HepG2 (cell line): Measurements from ENCODE around the gene PPIA. TPM values are rescaled to one million over a fixed set of nuclear protein-coding genes. Genes with fewer than 3 reads are reported as not detected.

Experiments
- KDM5A ChIP-seq: fragments of 200-600 bp; sonication (generic); IDR thresholded peaks from 2 replicates; pipeline ENCODE4 v1.7.0; 2018; ENCODE audit warnings: antibody characterized with exemption, mild to moderate bottlenecking, low read length, borderline replicate concordance
- MLXIP ChIP-seq: sonication (generic); formaldehyde crosslinking; IDR thresholded peaks from 2 replicates; pipeline ENCODE4 v1.9.0; 2021; ENCODE audit warnings: missing genetic modification reagents, borderline replicate concordance
- RELA ChIP-seq: sonication (generic); formaldehyde crosslinking; IDR thresholded peaks from 2 replicates; pipeline ENCODE4 v1.4.0; 2020; ENCODE audit warnings: missing genetic modification reagents
- RFX3 ChIP-seq: IDR thresholded peaks from 2 replicates; pipeline ENCODE4 v1.6.1; 2016; ENCODE audit warnings: missing biosample characterization, missing genetic modification reagents
- SOX5 ChIP-seq: IDR thresholded peaks from 2 replicates; pipeline ENCODE4 v1.6.1; 2016; ENCODE audit warnings: borderline replicate concordance
- THAP7 ChIP-seq: sonication (generic); formaldehyde crosslinking; IDR thresholded peaks from 2 replicates; pipeline ENCODE4 v1.8.1; 2023; ENCODE audit warnings: mild to moderate bottlenecking, missing genetic modification reagents
- ZKSCAN1 ChIP-seq: fragments of 150-350 bp; IDR thresholded peaks from 2 replicates; pipeline ENCODE4 v1.6.1; 2014; ENCODE audit warnings: low read length
- ZMYM4 ChIP-seq: sonication (generic); formaldehyde crosslinking; IDR thresholded peaks from 2 replicates; pipeline ENCODE4 v1.8.1; 2023; ENCODE audit warnings: mild to moderate bottlenecking, missing genetic modification reagents
- ZNF576 ChIP-seq: sonication (generic); formaldehyde crosslinking; IDR thresholded peaks from 2 replicates; pipeline ENCODE4 v1.4.0; 2020; ENCODE audit warnings: mild to moderate bottlenecking, missing genetic modification reagents
- ZNF772 ChIP-seq: sonication (generic); formaldehyde crosslinking; IDR thresholded peaks from 2 replicates; pipeline ENCODE4 v1.5.0; 2020; ENCODE audit warnings: mild to moderate bottlenecking, missing genetic modification reagents
- polyA plus RNA-seq, 8 experiments: library from polyadenylated mRNA; depleted of rRNA in 3 of 8; stranded (reverse) in 7 of 8; unstranded in 1 of 8; fragments of >200 nt; fragmentation: Illumina TruSeq in 4 of 8; extraction: Trizol in 4 of 8; gene quantifications; 2 replicates each; pipeline versions ENCODE4 v1.2.1 to v1.2.3, GENCODE V29; 2011 to 2016; ENCODE audit warnings: low read depth in 4 of 8, missing spikeins in 1 of 8, mixed read lengths in 1 of 8; ENCODE audit not compliant: insufficient read depth in 1 of 8
- total RNA-seq, 5 experiments: library from RNA; depleted of rRNA; stranded (reverse); fragments of >200 nt; fragmentation: Illumina TruSeq; extraction: Trizol; gene quantifications; 2 replicates each; pipeline ENCODE4 v1.2.3, GENCODE V29; 2016; ENCODE audit warnings: low read depth in 1 of 5
- TF ChIP-seq, protein P1 (sequence below): sonication (generic); formaldehyde crosslinking; IDR thresholded peaks from 2 replicates; pipeline ENCODE4 v1.8.0; 2022; ENCODE audit warnings: missing genetic modification reagents, mild to moderate bottlenecking, borderline replicate concordance
- TF ChIP-seq, protein P2 (sequence below): sonication (generic); formaldehyde crosslinking; conservative IDR thresholded peaks from 2 replicates; pipeline ENCODE4 v1.8.1; 2023; ENCODE audit warnings: missing genetic modification reagents
- TF ChIP-seq, protein P3 (sequence below): sonication (generic); formaldehyde crosslinking; IDR thresholded peaks from one replicate; pipeline ENCODE4 v1.5.1; 2020; ENCODE audit warnings: mild to moderate bottlenecking, missing genetic modification reagents; ENCODE audit errors: not compliant biosample characterization

The PPIA gene
- total and polyA plus RNA-seq, 2 of the 13 experiments (the other 11 are each of a cell fraction or from before 2014, with no cell fraction given): 2,268 to 3,010 TPM

DNA sequence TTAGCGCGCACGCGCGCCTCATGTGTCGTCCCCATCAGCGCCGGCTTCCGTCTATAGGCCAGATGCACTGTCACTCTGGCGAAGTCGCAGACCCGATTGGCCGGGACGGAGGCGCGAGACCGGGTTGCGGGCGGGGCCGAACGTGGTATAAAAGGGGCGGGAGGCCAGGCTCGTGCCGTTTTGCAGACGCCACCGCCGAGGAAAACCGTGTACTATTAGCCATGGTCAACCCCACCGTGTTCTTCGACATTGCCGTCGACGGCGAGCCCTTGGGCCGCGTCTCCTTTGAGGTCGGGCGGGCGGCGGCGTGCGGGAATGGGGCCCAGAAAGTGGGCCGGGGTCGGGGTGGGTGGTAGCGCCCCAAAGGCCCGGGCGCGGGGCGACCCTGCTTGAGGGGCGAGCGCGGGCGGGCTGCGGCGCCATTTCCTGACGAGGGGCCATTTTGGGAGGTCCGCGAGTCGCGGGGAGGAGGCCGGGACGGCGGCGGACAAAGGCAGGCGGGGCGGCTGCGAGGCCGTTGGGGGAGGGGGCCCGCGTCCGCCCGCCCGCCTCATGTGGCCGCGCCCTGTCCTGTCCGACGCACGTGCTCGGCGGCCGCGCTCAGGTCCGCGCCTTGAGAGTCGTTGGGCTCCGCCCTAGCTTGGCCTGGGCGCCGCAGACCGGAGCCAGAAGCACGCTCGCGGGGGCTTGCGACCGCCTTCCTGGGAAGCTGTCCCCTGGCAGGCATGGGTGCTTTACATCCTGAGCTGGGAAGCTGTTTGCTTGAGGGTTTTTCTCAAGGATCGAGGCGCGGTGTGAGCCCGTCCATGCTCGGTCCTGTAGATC is at the start of gene PPIA (continued):
- TF ChIP-seq THAP7 (CRISPR knock-in tag) (peak; percentile 63), MLXIP (no peak), ZNF576 (CRISPR knock-in tag) (no peak), SOX5 (CRISPR knock-in tag) (0 out of 2 replicates have a peak, but pooled peaks have one; percentile 4), KDM5A (no peak), RELA (CRISPR knock-in tag) (no peak), ZMYM4 (CRISPR knock-in tag) (peak; percentile 82), ZNF772 (CRISPR knock-in tag) (no peak), ZKSCAN1 (no peak), RFX3 (CRISPR knock-in tag) (no peak)
- TF ChIP-seq, protein P1, sequence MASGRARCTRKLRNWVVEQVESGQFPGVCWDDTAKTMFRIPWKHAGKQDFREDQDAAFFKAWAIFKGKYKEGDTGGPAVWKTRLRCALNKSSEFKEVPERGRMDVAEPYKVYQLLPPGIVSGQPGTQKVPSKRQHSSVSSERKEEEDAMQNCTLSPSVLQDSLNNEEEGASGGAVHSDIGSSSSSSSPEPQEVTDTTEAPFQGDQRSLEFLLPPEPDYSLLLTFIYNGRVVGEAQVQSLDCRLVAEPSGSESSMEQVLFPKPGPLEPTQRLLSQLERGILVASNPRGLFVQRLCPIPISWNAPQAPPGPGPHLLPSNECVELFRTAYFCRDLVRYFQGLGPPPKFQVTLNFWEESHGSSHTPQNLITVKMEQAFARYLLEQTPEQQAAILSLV (CRISPR knock-in tag): no peak; the same call in 1 of the 2 replicates
- TF ChIP-seq, protein P2, sequence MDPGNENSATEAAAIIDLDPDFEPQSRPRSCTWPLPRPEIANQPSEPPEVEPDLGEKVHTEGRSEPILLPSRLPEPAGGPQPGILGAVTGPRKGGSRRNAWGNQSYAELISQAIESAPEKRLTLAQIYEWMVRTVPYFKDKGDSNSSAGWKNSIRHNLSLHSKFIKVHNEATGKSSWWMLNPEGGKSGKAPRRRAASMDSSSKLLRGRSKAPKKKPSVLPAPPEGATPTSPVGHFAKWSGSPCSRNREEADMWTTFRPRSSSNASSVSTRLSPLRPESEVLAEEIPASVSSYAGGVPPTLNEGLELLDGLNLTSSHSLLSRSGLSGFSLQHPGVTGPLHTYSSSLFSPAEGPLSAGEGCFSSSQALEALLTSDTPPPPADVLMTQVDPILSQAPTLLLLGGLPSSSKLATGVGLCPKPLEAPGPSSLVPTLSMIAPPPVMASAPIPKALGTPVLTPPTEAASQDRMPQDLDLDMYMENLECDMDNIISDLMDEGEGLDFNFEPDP (CRISPR knock-in tag): 0 out of 2 replicates have a peak, but pooled peaks have one; percentile 56
- TF ChIP-seq, protein P3, sequence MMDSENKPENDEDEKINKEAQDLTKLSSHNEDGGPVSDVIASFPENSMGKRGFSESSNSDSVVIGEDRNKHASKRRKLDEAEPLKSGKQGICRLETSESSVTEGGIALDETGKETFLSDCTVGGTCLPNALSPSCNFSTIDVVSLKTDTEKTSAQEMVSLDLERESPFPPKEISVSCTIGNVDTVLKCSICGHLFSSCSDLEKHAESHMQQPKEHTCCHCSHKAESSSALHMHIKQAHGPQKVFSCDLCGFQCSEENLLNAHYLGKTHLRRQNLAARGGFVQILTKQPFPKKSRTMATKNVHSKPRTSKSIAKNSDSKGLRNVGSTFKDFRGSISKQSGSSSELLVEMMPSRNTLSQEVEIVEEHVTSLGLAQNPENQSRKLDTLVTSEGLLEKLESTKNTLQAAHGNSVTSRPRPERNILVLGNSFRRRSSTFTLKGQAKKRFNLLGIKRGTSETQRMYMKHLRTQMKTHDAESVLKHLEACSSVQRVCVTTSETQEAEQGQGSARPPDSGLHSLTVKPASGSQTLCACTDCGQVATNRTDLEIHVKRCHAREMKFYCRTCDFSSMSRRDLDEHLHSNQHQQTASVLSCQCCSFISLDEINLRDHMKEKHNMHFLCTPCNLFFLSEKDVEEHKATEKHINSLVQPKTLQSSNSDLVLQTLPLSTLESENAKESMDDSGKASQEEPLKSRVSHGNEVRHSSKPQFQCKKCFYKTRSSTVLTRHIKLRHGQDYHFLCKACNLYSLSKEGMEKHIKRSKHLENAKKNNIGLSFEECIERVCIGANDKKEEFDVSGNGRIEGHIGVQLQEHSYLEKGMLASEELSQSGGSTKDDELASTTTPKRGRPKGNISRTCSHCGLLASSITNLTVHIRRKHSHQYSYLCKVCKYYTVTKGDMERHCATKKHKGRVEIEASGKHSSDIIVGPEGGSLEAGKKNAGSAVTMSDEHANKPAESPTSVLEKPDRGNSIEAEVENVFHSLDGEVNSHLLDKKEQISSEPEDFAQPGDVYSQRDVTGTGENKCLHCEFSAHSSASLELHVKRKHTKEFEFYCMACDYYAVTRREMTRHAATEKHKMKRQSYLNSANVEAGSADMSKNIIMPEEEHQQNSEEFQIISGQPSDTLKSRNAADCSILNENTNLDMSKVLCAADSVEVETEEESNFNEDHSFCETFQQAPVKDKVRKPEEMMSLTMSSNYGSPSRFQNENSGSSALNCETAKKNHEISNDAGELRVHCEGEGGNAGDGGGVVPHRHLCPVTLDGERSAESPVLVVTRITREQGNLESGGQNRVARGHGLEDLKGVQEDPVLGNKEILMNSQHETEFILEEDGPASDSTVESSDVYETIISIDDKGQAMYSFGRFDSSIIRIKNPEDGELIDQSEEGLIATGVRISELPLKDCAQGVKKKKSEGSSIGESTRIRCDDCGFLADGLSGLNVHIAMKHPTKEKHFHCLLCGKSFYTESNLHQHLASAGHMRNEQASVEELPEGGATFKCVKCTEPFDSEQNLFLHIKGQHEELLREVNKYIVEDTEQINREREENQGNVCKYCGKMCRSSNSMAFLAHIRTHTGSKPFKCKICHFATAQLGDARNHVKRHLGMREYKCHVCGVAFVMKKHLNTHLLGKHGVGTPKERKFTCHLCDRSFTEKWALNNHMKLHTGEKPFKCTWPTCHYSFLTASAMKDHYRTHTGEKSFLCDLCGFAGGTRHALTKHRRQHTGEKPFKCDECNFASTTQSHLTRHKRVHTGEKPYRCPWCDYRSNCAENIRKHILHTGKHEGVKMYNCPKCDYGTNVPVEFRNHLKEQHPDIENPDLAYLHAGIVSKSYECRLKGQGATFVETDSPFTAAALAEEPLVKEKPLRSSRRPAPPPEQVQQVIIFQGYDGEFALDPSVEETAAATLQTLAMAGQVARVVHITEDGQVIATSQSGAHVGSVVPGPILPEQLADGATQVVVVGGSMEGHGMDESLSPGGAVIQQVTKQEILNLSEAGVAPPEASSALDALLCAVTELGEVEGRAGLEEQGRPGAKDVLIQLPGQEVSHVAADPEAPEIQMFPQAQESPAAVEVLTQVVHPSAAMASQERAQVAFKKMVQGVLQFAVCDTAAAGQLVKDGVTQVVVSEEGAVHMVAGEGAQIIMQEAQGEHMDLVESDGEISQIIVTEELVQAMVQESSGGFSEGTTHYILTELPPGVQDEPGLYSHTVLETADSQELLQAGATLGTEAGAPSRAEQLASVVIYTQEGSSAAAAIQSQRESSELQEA (CRISPR knock-in tag): no peak
